Cardiac muscle cell (in vitro differentiated cells and primary cell): ENCODE results near the gene KRTAP5-6. TPM values are rescaled to one million over a fixed set of nuclear protein-coding genes. Genes with fewer than 3 reads are reported as not detected.

Source experiments
- DNase-seq, 2 donors: peaks; one replicate each; pipeline versions ENCODE4 v3.0.0 to v3.0.0-alpha.2; 2010 to 2017; ENCODE audit warnings: low read depth in 1 of 2, low spot score in 1 of 2
- H3K27ac ChIP-seq: fragments of 200-600 bp; sonication (generic); 2 replicates; pipeline ENCODE4 v1.5.1; 2016
- H3K27me3 ChIP-seq: fragments of 200-600 bp; sonication (generic); 2 replicates; pipeline ENCODE4 v1.6.0; 2016; ENCODE audit warnings: control low read depth
- H3K36me3 ChIP-seq: fragments of 200-600 bp; sonication (generic); 2 replicates; pipeline ENCODE4 v1.5.1; 2016; ENCODE audit warnings: control low read depth
- H3K4me1 ChIP-seq: fragments of 200-600 bp; sonication (generic); 2 replicates; pipeline ENCODE4 v1.8.1; 2017; ENCODE audit warnings: low read depth, mild to moderate bottlenecking, mixed run types
- H3K4me3 ChIP-seq: fragments of 200-600 bp; sonication (generic); 2 replicates; pipeline ENCODE4 v1.5.1; 2016; ENCODE audit warnings: mild to moderate bottlenecking
- H3K9me3 ChIP-seq: fragments of 200-600 bp; sonication (generic); 2 replicates; pipeline ENCODE4 v1.5.1; 2017; ENCODE audit warnings: low read depth, mild to moderate bottlenecking, control low read depth
- polyA plus RNA-seq: library from polyadenylated mRNA; unstranded; fragments of >200 nt; fragmentation: Nextera tagmentation; extraction: Ambion mirVana; gene quantifications from 2 replicates; pipeline ENCODE4 v1.2.1, GENCODE V29; 2016
- total RNA-seq: library from RNA; depleted of rRNA; stranded (reverse); fragments of >200 nt; gene quantifications from 2 replicates; pipeline ENCODE4 v1.2.3, GENCODE V29; 2016
- TF ChIP-seq, protein P1 (sequence below): IDR thresholded peaks from 2 replicates; pipeline ENCODE4 v1.5.1; 2012; ENCODE audit warnings: low read depth, mild to moderate bottlenecking, low read length

Gene KRTAP5-6
- total and polyA plus RNA-seq, 2 experiments from 2014 or later, result not detected

DNA sequence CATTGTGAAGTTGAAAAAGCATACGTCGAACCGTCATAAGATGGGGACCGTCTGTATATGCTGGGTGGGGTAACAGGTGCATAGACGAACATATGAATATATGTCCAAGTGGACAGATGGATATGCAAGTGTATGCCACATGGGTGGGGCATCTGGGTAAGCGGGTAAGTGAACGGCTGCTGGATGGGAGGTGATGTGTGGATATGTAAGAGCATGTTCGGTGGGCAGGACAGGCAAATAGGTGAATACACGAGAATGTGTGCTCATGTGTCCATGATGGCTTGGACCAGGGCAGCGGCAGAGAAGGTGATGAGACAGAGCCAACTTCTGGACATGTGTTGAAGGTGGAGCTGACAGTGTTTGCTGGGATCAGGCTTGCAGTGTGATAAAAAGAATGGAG lies 41.4 kb downstream of the KRTAP5-6 start:
- no peaks in the 10 kb centered on the region for H3K9me3 ChIP-seq
- H3K27me3 ChIP-seq, result peaks cover 23% of the 10 kb centered on the region
- no peaks in the 10 kb centered on the region for H3K4me1 ChIP-seq
- DNase-seq, result no peak
- TF ChIP-seq, protein P1, sequence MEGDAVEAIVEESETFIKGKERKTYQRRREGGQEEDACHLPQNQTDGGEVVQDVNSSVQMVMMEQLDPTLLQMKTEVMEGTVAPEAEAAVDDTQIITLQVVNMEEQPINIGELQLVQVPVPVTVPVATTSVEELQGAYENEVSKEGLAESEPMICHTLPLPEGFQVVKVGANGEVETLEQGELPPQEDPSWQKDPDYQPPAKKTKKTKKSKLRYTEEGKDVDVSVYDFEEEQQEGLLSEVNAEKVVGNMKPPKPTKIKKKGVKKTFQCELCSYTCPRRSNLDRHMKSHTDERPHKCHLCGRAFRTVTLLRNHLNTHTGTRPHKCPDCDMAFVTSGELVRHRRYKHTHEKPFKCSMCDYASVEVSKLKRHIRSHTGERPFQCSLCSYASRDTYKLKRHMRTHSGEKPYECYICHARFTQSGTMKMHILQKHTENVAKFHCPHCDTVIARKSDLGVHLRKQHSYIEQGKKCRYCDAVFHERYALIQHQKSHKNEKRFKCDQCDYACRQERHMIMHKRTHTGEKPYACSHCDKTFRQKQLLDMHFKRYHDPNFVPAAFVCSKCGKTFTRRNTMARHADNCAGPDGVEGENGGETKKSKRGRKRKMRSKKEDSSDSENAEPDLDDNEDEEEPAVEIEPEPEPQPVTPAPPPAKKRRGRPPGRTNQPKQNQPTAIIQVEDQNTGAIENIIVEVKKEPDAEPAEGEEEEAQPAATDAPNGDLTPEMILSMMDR, result no peak
- no peak overlapping the region for H3K4me3 ChIP-seq
- H3K36me3 ChIP-seq, result no peaks in the 10 kb centered on the region
- no peak overlapping the region for H3K27ac ChIP-seq

- Histone ChIP-seq H3K9me3 (no peaks in the 10 kb centered on the region), H3K4me3 (no peak overlapping the region), H3K36me3 (no peaks in the 10 kb centered on the region), H3K4me1 (no peaks in the 10 kb centered on the region), H3K27me3 (peaks cover 16% of the 10 kb centered on the region), H3K27ac (no peak overlapping the region)
- TF ChIP-seq, protein P1, result no peak
- DNase-seq, result no peak
These were observed 42.6 kb downstream of the KRTAP5-6 start for GRCh38 chr11:1739576-1739975.

DNA sequence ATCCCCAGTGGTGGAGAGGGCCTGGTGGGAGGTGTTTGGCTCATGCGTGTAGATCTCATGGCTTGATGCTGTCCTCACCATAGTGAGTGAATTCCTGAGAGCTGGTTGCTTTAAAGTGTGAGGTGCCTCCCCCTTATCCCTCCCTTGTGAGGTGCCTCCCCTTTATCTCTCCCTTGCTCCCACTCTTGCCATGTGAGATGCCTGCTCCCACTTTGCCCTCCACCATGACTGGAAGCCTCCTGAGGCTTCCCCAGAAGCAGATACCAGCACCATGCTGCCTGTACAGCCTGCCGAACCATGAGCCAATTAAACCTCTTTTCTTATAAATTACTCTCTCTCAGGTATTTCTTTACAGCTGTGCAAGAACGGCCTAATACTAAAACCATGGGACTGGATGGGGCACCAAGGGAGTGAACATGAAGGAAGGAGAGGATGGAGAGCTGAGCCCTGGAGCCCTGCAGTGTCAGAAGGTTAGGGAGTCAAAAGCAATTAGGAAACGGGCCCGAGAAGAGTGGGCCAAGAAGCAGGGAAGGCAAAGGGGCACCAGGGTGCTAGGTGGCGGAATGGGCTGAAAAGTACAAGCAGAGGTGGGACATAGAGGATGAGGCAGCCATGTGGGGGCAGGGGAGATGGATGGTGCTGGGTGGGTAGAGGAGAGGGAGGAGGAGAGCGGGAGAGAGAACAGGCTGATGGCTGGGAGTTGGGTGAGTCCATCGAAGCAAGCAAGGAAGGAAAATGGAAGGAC lies 44.0 kb downstream of the KRTAP5-6 start:
- Histone ChIP-seq H3K4me1 (no peaks in the 10 kb centered on the region), H3K9me3 (no peaks in the 10 kb centered on the region), H3K27ac (no peak overlapping the region), H3K27me3 (peaks cover 16% of the 10 kb centered on the region), H3K4me3 (no peak overlapping the region), H3K36me3 (no peaks in the 10 kb centered on the region)
- no peak for DNase-seq
- TF ChIP-seq, protein P1, result no peak

DNA sequence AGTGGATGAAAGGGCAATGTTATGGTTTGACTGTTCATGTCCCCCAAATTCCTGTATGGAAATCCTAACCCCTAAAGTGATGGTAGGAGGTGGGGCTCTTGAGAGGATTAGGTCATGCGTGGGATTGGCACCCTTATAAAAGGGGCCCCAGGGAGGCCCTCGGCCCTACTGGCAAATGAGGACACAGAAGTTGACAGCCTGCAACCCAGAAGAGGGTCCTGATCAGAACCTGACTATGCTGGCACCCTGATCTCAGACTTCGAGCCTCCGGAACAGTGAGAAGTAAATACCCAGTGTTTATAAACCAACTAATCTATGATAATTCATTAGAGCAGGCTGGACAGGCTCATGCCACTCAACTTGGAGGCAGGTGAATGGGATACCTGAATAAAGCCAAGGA lies 44.7 kb downstream of the KRTAP5-6 start:
- Histone ChIP-seq H3K9me3 (no peaks in the 10 kb centered on the region), H3K27ac (no peak overlapping the region), H3K4me1 (no peaks in the 10 kb centered on the region), H3K4me3 (no peak overlapping the region), H3K27me3 (peaks cover 19% of the 10 kb centered on the region), H3K36me3 (no peaks in the 10 kb centered on the region)
- TF ChIP-seq, protein P1, result no peak
- no peak for DNase-seq

GRCh38 chr11:1742371-1742770 lies 45.4 kb downstream of the KRTAP5-6 start:
- DNase-seq, result no peak
- Histone ChIP-seq H3K4me1 (no peaks in the 10 kb centered on the region), H3K4me3 (no peak overlapping the region), H3K27me3 (peaks cover 25% of the 10 kb centered on the region), H3K27ac (no peak overlapping the region), H3K36me3 (no peaks in the 10 kb centered on the region), H3K9me3 (no peaks in the 10 kb centered on the region)
- TF ChIP-seq, protein P1, result no peak
